Colon (tissue), 2 donors: ENCODE results near the gene TMEM255B.
"Not testable (repeated sequence)": the region's sequence is repeated elsewhere in the genome, so short reads cannot be mapped to it uniquely, and the experiment has no call there.

ENCODE experiments used
- FAIRE-seq: peaks from 2 replicates; lab custom pipeline; 2012; peaks lifted over from hg19 to GRCh38; lab: Jason Lieb, UNC
- donor health status: control.
- donor health status: control.

TMEM255B gene

DNA sequence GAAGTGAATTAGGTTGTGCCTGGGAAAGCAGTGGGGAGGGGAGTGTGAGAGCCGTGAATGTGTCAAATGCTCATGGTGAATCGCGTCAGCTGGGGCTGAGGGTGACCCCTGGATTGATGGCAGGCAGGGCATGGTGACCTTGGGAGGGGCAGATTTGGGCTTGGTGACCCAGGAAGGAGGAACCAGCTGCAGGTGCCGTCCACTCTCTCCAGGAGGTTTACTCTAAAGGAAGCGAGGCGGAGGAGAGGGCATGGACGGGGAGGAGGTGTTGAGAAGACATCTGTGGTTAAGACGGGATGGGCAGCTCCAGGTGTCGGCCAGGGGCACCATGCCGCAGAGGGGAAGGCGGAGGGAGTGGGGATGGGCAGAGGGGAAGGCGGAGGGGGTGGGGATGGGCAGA lies 28.7 kb downstream of the TMEM255B start:
- no peak for FAIRE-seq

DNA sequence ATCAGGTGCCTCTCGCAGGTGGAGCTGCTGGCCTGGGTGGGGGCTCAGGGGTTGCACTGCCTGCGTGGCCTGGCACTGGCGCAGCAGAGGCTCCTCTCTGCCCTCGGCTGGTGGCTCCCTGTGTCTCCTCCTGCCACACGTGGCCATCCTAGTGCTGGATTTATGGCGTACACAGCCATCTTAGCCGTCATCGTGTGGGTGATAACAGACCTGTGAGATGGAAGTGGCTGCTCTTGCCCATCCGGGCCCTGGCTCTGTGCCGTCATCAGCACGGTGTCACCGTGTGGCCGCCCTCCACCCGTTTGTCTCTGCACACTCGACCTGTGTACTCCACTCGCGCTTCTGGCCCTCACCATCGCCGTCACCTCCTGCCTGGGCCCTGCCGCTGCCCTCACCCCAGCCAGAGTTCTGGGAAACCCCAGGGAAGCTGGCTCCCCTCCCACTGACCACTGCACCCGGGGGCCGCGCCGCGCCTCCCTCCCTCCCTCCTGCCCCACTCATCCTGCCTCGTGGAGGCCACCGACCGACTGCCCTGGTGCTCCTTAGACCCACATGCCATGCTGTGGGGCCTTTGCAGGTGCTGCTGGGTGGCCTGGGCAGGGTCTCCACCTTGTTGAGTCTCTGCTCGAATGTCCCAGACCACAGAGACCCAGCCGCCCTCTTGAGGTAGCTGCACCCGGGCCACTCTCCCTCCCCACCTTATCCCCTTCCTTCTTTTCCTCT lies 29.5 kb downstream of the TMEM255B start:
- FAIRE-seq = no peak

DNA sequence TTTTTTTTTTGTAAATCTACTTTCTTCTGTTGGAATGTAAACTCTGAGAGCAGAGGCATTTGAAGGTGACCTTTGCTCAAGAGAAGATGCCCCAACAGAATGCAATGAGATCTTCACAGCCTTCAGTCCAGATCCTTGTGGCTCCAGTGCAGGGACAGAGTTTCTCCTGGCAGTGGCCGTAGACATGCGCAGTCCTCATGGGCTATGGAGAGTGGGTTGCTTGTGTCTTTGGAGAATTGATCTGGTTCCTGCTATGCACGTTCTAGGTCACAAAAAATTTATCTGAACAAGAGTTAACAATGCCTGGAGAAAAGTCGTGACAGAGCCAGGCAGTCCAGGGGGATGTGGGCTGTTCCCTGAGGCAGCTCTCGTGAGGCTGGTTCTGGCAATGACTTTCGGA lies 30.1 kb downstream of the TMEM255B start:
- no peak for FAIRE-seq

DNA sequence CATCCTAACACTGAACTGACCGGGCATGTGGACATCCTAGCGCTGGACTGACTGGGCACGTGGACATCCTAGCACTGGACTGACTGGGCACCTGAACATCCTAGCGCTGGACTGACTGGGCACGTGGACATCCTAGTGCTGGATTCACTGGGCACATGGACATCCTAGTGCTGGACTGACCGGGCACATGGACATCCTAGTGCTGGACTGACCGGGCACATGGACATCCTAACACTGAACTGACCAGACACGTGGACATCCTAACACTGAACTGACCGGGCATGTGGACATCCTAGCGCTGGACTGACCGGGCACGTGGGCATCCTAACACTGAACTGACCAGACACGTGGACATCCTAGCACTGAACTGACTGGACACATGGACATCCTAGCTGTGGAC lies 30.9 kb downstream of the TMEM255B start:
- not testable (repeated sequence) for FAIRE-seq

DNA sequence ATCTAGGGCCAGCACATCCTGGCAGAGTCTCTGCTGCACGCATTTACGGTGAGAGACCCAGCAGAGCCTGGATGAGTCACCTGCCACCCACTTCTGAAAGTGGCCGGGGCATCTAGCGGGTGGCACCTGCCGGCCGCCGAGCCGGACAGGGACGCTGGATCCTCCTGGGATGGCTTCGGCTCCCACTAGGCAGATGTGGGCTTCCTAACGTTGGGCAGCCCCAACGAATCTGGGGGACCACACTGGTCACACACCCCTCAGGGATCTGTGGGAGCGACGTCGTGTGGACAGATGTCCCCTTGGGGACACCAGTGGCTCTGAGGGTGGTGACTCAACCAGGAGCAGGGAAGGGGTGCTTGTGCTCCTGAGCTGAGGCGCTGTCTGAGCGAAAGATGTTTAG lies 32.2 kb downstream of the TMEM255B start:
- FAIRE-seq = no peak

DNA sequence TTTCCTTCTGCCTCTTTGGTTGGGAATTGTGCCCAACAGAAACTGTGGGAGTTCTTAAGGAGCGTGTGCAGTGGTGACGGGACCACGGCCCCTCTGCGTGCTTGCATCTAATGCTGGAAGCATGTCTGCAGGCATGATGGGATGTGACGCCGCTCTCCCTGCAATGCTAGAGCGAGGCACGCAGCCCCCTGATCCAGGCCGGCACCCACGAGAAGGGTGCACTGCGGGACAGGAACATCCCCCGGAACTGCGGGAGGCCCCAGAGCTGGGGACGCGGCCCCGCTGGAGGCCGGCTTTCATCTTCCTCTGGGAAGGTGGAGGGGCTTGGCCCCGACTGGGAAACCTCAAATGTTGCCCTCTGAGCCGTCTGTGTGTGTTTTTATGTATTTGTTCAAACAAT lies 32.7 kb downstream of the TMEM255B start:
- no peak for FAIRE-seq

DNA sequence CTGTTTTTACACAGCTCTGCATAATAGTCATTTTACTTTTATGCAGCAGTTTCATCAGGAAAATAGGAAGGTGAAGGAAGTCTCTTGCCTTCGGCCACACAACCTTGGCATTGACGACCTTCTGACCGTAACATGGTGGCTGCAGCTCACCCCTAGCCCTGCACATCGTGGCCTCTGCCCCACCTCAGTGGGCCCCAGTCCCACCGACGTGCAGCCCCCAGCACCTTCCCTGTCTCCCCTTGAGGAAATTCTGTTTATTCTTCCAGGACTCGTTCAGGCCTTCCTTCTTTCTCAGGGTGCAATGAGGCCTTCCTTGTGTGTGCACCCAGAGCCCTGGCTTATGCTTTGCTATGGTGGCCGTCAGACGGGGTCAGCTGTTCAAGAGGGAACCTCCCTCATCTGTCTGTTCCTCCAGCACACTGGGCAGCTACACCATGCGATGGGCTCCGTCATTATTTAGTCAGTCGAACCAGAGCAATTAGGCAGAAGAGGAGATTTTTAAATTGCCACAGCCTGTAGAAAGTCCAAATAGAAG lies 33.3 kb downstream of the TMEM255B start:
- no peak for FAIRE-seq

DNA sequence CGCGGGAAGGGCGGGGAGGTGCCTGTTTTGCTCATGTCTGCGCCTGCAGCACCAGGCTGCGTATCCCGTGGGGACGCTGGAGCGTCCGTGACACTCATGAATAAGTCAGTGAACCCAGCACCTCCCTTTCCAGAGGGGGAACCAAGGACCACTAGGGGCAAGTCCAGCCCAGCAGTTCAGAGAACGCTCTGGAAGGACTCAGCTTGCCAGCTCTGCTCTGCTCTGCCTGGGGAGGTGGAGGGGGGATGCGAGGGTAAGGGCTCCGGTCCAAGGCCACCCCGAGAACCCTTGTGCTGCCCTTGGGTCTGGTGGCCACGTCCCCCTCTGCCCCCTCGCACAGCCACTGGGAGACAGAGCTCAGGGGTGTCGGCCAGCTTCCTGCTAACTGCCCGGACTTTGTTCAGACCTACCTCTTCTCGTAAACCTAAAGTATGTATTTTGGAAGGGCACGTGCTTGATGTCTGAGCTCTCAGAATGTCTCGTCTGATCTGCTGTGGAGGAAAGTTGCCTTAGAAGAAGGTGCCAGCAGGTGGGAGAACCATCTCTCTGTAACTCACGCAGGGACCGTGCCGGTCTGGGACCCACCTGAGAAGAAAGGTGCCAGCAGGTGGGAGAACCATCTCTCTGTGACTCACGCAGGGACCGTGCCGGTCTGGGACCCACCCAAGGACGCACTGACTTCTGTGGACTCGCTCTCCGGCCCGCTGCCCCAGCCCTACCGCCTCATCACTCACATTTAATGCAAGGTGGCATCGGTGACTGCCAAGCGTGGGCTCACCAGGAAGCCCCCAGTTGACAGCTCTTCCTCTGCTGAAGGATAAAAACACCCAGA lies 34.1 kb downstream of the TMEM255B start:
- no peak for FAIRE-seq

DNA sequence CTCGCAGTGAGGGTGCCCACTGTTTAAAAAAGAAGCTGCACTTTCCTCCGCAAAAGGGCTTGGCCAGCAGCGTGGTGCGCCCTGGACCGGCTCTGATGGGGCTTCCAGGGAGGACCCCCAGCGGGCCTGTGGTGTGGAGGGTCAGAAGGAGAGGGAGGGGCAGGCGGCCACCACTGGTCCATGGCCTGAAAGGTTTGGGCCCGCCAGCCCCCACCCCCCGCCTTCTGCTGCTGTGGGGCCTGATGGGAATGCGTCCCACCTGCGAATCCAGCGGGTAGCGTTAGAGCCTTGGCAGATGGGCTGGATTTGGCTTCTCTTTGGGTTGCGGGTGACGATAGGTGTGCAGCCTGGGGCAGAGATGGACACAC lies 34.7 kb downstream of the TMEM255B start:
- no peak for FAIRE-seq

DNA sequence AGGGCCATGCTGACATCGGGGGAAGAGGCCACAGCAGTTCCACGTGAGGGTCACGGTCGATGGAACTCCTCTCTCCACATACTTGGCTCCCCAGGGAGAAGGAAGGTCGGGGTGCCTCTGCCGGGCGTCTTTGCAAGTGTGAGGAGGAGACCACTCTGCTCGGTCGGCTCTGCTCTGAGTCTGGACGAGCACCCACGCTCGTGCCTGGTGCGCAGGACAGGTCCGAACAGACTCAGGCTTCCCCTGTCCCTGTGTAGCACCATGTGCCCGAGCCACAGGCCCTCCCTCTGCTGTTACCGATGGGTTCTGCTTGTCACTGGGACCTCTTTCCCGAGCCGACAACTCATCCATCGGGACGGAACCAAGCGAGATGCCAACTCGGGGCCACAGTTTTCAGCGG lies 35.1 kb downstream of the TMEM255B start:
- FAIRE-seq = no peak

DNA sequence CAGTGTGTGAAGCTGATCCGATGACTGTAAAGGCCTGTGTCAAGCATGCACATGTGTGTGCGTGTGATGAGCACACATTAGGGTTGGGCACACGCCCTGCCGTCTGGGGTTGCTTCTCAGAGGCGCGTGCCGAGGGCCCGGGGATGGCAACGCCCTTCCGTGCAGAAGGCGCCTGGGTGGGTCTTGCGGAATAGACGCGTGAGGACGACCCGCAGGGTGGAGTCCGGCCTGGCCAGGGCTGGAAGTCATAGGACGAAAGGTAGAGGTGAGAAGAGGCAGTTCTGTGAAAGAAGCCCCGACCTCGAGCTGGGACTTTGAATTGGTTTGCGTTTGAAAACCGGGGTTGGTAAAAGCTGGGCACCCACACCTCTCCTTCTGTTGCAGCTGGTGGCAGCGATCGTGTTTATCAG lies 35.7 kb downstream of the TMEM255B start:
- FAIRE-seq = no peak

DNA sequence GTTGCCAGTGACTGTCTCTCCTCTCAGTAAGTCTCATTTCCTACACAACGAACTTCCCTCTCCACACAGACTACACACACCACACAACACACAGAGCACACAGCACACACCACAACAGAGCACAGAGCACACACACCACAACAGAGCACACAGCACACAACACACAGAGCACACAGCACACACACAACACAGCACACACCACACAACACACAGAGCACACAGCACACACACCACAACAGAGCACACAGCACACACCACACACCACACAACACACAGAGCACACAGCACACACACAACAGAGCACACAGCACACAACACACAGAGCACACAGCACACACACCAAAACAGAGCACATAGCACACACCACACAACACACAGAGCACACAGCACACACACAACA lies 36.3 kb downstream of the TMEM255B start:
- not testable (repeated sequence) for FAIRE-seq

DNA sequence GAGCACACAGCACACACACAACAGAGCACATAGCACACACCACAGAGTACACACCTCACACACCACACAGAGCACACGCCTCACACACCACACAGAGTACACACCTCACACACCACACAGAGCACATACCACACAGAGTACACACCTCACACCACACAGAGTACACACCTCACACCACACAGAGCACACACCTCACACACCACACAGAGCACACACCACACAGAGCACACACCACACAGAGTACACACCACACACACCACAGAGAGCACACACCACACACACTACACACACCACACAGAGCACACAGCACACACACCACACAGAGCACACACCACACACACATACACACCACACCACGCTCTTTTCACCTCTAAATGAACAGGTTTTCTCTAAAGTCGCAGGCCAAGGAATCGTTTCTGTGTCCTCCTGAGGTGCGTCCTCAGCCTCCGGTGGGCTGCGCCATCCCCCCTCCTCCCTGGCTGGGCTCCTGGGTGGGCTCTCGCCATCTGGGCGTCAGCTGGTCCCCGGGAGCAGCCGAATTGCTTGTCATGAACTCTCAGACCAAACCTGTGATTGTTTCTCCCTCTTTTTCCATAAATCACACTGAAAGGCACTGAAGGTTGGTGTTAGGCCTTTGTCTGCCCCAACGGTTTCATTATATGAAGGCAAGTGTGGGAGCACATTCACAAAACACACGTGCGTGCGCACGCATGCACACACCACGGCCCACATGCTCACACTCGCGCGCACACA lies 37.4 kb downstream of the TMEM255B start:
- FAIRE-seq = no peak

DNA sequence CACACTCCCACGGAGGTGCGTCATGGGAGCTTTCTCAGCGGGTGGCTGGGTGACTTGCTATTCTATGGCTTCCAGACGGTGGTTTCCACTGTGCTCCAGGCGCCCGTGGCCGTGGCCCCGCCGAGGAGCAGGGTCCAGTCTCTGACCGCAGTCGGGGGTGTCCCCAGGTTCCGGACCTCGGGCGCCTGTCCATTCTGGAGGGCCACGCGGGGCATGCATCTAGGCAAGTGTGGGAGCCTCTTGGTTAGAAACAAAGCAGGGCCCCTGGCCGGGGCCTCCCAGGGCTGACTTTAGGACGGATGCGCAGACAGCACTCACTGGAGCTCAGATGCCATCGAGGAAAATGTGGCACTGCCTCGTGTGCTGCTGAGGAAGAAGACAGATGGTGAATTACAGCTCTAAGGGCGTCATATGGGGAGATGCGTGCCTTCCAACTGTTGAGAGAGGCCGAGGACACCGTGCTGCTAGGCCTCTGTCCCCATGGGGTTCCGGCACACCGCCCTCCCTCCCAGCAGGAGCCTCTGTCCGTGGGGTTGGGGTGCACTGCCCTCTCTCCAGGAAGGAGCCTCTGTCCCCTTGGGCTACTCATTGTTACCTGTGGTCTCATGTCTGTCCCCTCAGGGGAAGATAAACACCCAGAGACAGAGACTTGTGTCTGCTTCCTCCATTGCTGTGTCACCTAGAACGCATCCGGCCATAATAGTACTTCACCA lies 38.1 kb downstream of the TMEM255B start:
- no peak for FAIRE-seq

DNA sequence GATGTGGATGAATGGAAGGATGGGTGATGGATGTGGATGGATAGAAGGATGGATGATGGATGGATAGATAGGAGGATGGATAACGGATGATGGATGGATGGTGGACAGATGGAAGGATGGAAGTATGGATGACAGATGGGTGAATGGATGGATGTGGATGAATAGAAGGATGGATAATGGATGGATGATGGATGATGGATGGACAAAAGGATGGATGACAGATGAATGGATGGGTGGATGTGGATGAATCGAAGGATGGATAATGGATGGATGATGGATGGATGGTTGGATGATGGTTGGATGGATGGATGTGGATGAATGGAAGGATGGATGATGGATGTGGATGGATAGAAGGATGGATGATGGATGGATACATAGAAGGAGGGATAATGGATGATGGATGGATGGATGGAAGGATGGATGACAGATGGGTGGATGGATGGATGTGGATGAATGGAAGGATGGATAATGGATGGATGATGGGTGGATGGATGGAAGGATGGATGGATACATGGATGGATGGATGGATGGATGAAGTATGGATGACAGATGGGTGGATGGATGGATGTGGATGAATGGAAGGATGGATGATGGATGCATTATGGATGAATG lies 39.3 kb downstream of the TMEM255B start:
- FAIRE-seq = no peak

DNA sequence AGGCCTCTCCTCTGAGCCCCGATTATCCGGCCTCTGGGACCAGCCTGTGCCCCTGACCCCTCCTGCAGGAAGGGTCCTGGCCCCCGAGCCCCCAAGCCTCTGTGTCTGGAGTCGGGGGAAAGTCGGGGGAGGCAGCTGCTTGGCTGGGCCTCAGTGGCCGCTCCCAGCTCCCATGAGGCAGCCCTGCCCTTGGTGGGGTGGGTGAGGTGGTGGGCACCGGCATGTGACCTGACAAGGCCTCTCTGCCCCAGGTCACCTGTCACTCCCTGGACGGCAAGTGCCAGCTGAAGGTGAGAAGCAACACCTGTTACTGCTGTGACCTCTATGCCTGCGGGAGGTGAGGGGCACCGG lies 41.5 kb downstream of the TMEM255B start:
- FAIRE-seq = no peak

DNA sequence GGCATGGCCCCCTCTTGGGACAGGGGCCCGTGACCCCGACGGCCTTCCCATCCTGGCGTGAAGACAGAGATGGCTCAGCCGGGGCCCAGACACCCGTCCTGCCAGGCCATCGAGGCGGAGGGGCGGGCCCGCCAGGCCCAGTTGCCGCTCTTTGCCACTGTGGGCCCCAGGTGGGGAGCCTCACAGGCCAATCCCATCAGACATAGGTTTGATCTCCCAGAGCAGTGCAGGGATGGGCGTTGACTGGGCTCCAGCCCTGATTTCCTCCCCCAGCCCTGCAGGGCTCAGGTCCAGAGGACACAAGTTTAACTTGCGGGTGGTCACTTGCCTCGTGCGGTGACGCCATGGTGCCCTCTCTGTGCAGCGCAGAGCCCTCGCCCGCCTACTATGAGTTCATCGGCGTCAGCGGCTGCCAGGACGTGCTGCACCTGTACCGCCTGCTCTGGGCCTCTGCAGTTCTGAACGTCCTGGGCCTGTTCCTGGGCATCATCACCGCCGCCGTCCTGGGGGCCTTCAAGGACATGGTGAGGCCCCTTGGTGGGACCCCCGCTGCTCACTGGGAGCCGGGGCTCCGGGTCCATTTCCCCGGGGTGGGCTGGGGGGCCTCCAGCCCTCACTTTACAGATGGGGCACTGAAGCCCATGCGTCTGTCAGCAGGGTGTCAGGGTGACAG lies 42.4 kb downstream of the TMEM255B start:
- FAIRE-seq = no peak

DNA sequence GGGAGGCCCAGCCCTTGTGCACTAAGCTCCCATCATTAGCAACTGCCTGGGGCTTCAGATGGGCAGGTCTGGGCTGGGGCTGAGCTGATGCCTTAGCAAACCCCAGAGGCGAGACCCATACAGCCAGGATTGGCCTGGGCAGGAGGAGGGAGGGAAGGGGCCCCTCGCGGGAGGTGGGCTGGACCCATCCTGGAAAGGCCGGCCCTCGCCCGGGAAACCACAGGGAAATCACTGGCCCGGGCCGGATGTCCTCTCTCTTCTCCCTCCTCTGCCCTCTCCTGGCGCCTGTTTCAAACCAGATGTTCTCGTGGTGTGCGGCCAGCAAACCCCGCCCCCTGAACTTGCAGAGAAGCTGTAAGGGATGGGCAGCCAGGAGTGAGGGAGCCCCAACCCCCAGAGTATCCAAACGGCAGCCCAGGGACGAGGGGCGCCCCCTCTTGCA lies 43.1 kb downstream of the TMEM255B start:
- no peak for FAIRE-seq

DNA sequence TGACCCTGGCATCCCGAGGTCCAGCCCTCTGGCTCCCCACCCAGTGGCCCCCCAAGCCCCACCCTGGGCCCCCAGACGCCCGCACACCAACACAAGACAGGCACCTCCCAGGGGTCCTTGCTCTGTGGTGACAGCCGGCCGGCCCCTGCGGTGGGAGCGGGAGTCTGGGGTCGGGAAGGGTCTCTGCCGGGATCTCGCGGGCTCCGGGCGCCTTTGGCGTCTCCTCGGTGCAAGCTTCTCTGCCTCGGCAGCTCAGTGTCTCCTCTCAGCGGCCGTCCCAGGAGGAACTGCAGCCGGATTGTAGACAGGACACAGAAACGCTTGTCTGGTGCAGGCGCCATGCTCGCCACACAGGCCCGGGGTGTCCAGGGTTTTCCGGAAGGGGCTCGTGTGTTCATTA lies 43.7 kb downstream of the TMEM255B start:
- no peak for FAIRE-seq

DNA sequence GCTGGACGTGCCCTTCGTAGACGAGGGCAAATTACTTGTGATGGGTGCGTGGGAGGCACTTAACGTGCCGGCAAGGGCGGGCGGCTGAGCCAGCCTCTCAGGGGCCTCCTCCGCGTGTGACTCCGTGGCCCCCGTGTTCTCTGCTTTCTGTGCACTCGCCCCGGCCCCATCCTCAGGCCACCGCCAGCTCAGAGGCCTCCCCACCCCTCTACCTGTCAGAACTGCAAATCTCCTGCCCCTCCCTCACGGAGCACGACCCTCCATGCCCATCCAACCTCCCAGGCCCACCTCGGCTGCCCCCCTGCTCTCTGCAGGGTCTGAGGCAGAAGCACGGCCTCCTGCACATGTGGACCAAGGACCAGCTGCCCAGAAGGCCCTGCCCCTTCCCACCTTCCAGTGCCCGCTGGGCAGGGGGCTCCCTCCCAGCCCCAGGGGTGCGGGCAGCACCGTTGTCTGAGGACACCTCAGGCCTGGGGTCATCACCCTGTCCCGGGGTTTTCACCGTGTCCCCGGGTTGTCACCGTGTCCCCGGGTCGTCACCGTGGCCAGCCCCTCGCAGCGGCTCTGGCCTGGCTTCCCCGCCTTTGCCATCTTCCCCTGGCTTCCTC lies 44.5 kb downstream of the TMEM255B start:
- FAIRE-seq = no peak
